Adrenal gland (tissue), 5 donors: Measurements from ENCODE around the gene UGCG.

Experiments
- CTCF ChIP-seq, 6 experiments: fragments of 450-650 bp in 4 of 6; fragments of 200-600 bp in 2 of 6; sonication (generic) in 1 of 6; IDR thresholded peaks; 1 replicate in 5 of 6; 2 replicates in 1 of 6; pipeline versions ENCODE4 v1.5.1 to v1.8.0; 2016 to 2021; ENCODE audit warnings: antibody characterized with exemption in 6 of 6, mild to moderate bottlenecking in 2 of 6, moderate library complexity in 1 of 6
- POLR2A ChIP-seq, 2 donors: fragments of 450-650 bp; IDR thresholded peaks; one replicate each; pipeline ENCODE4 v1.6.1; 2017; ENCODE audit warnings: antibody characterized with exemption in 2 of 2, mild to moderate bottlenecking in 2 of 2, moderate library complexity in 1 of 2
- donor health status: DM: no; HTN: no; CAD: no.

- TF ChIP-seq CTCF (IDR thresholded peaks at IDR 0.05) (no peak), POLR2A (IDR thresholded peaks at IDR 0.05) (no peak)
Measured at GRCh38 chr9:111936391-111936790, 39.8 kb downstream of the UGCG start.
